GM21390 (cell line): Measurements from ENCODE around the gene VAMP8.
"Not testable (repeated sequence)": the region's sequence is repeated elsewhere in the genome, so short reads cannot be mapped to it uniquely, and the experiment has no call there.

Experiments used
- ATAC-seq: cut with Tn5 transposase; IDR thresholded peaks from one replicate; pipeline ENCODE4 v1.9.1; 2021; ENCODE audit not compliant: unreplicated experiment

The VAMP8 gene

GRCh38 chr2:85597241-85597640 lies 19.9 kb downstream of the VAMP8 start:
- ATAC-seq = no peak

DNA sequence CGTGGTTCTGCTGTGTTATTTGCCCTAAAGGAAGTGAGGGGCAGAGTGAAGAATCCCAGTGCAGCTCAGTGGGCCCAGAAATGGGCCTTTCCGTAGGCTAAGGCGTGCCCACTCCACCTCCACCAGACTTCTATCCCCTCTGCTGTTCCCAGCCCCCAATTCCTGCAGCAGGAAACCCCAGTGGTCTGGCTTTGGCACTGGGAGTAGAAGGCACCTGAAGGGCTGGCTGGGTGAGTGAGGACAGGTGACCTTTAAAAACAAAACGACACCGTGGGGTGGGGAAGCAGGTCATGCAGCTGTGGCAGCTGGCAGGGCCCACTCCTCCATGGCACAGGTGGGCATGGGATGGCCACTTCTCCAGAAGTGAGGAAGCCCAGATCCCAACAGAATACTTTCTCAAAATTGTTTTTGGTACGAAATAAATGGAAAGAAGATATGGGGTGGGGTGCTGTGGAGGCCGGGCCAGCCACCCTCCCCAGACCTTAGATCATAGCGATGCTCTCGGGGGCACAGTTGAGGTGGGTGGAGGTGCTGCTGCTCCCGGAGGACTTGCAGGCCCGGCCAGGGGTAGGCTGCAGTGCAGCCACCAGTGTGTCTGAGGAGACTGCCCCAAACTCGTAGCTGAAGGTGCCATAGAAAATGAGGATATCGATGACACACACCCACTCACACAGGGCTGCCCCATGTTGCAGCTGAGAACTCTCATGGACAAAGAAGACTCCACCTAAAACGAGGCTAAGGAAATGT lies 21.4 kb downstream of the VAMP8 start:
- ATAC-seq = no peak

- ATAC-seq = no peak
These were observed 22.3 kb downstream of the VAMP8 start for GRCh38 chr2:85599468-85600234.

GRCh38 chr2:85600235-85600575 lies 22.8 kb downstream of the VAMP8 start:
- ATAC-seq = no peak

GRCh38 chr2:85600951-85601770 lies 23.8 kb downstream of the VAMP8 start:
- ATAC-seq = no peak

DNA sequence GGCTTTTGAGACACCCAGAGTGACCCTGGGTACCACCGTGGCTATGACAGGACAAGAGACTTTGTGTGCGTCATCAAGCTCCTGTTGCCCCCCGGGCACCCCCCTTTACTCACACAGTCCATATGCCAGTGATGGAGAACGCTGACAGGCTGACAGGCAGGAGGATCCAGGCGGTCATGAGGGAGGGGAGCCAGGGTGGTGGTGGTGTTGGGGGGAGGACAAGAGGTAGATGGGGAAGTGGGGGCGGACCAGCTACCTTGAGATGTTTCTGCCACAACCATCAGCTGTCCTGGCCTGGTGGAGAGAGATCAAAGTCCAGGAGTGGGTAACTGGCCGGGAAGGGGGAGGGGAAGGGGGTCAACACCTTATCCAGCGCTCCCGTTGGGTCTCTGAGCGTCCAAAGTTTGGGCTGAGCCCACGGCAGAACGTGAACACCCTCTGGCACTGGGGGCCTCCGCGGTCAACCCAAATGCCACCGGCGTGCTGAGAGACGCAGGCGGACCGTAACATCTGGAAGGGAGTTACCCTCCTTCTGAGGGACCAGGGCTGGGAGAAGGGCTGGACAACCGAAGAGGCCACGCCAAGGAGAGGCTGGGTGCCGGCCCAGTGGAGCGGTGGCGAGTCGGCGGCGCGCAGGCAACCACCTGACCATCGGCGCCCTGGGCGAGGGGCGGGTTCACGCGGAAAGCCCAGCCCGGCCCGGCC lies 24.5 kb downstream of the VAMP8 start:
- ATAC-seq = peak; percentile 32

GRCh38 chr2:85602476-85603234 lies 25.3 kb downstream of the VAMP8 start, which contains the start of gene TMEM150A:
Gene TMEM150A, minus strand, starts transcription at chr2:85602698. Its CDS starts 750 bp downstream, at chr2:85601948.
- ATAC-seq = peak; percentile 96

DNA sequence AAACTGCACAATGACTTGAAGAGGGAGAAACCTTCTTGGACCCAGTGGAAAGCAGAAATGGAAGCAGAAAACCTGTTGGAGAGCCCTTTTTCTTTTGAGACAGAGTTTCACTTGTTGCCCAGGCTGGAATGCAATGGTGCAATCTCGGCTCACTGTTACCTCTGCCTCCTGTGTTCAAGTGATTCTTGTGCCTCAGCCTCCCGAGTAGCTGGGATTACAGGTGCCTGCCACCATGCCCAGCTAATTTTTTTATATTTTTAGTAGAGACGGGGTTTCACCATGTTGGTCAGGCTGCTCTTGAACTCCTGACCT lies 26.7 kb downstream of the VAMP8 start:
- ATAC-seq = not testable (repeated sequence)

- no peak for ATAC-seq
These were observed 27.4 kb downstream of the VAMP8 start for GRCh38 chr2:85604568-85605339.

GRCh38 chr2:85605406-85606115 lies 28.2 kb downstream of the VAMP8 start:
- ATAC-seq = no peak

DNA sequence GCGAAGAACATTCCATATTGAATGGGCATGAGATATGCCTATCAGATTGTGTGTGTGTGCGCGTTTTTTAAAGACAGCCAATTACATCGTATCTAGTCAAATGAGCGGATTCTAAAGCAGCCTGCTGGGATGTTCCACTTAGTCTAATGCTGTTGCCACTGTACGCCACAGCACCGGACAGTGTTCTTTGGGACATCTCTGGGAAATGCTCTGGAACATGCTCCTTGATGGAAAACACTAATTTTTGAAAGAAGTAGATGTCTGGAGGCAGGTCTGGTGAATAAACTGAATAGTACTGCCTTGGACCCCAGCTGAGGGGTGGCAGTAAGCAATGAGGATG lies 28.7 kb downstream of the VAMP8 start:
- no peak for ATAC-seq

GRCh38 chr2:85607268-85608215 lies 30.2 kb downstream of the VAMP8 start:
- no peak for ATAC-seq

DNA sequence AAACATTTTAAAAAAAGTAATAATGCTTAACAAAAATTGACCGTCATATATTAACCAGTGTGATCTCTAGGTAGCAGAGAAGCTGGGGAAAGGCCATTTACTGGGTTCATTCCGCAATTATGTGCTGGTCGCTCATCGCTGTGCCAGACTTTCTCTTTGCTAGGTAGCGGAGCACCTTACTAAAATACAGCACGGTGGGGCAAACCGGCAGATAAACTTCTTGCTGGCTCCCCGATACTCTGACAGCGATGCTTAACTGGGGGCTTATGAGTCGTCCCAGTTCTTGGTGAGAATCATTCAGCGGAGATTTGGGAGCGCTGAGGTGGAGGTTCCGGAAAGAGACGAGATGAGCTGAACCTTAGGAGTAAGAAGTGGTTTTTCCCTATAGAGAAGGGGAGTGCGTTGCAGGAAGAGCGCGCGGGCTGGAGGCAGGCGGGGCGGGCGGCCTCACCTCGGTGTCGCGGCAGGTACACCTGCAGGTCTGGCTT lies 33.9 kb downstream of the VAMP8 start:
- ATAC-seq = peak; percentile 21

- ATAC-seq = peak; percentile 75
These were observed 34.6 kb downstream of the VAMP8 start, which contains the start of gene C2orf68 for GRCh38 chr2:85611705-85612587. Gene C2orf68, minus strand, starts transcription at chr2:85612066. Its CDS starts 82 bp downstream, at chr2:85611984.

DNA sequence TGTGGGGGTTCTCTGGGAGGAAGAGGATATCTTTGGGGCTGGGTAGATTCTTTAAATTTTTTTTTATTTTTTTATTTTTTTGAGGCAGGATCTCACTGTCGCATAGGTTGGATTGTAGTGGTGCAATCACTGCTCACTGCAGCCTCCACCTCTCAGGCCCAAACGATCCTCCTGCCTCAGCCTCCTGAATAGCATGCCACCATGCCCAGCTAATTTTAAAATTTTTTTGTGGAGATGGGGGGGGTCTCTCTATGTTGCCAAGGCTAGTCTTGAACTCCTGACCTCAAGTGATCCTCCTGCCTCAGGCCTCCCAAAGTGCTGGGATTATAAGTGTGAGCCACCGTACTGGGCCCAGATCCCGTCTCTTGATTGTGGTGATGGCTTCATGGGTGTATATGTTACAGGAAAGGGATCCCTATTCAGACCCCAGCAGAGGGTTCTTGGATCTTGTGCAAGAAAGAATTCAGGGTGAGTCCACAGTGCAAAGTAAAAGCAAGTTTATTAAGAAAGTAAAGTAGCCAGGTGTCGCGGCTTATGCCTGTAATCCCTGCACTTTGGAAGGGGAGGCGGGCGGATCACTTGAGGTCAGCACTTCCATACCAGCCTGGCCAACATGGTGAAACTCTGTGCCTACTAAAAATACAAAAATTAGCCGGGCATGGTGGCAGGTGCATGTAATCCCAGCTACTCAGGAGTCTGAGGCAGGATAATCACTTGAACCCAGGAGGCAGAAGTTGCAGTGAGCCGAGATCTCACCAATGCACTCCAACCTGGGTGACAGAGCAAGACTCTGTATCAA lies 36.5 kb downstream of the VAMP8 start:
- no peak for ATAC-seq

GRCh38 chr2:85614757-85615156 lies 37.4 kb downstream of the VAMP8 start:
- not testable (repeated sequence) for ATAC-seq
